GM12878 (cell line): ENCODE measurements around the gene ALDH1A3. TPM values are rescaled to one million over a fixed set of nuclear protein-coding genes. Genes with fewer than 3 reads are reported as not detected.

Experiments used
- ATAC-seq: fragments of 200-7000 bp; cut with Tn5 transposase; 3 replicates; pipeline ENCODE4 v1.9.1; 2020; ENCODE audit warnings: mild to moderate bottlenecking, moderate library complexity
- BruUV-seq: library from RNA; stranded (reverse); fragments of 400-500 nt; replicated peaks from 2 replicates; lab custom pipeline; 2021; lab: Mats Ljungman, UMichigan
- CTCF ChIA-PET: fragments of 300-600 bp; sonication (Branson Sonifier 250); formaldehyde crosslinking; extraction: SDS; loops from one replicate; lab custom pipeline; 2021; ENCODE audit warnings: inconsistent platforms; lab: Yijun Ruan, JAX
- POLR2A ChIA-PET: fragments of 350-600 bp; formaldehyde crosslinking; extraction: SDS; loops from one replicate; lab custom pipeline; 2021; ENCODE audit warnings: inconsistent platforms; lab: Charles Lee
- RAD21 ChIA-PET: fragments of 300-600 bp; sonication (Branson Sonifier 250); formaldehyde crosslinking; loops from one replicate; lab custom pipeline; 2023; ENCODE audit warnings: antibody characterized with exemption; ENCODE audit not compliant: unreplicated experiment; lab: Charles Lee
- SMC1A ChIA-PET: fragments of 300-600 bp; sonication (Branson Sonifier 250); formaldehyde crosslinking; loops from one replicate; lab custom pipeline; 2023; ENCODE audit not compliant: unreplicated experiment, uncharacterized antibody; lab: Charles Lee
- DNase-seq: peaks from one replicate; pipeline ENCODE4 v3.0.0-alpha.2; 2011; ENCODE audit warnings: low read depth, low spot score
- FAIRE-seq: peaks from 3 replicates; lab custom pipeline; 2011; peaks lifted over from hg19 to GRCh38; lab: Jason Lieb, UNC
- H2AFZ ChIP-seq: 2 replicates; pipeline ENCODE4 v1.6.0; 2011; ENCODE audit warnings: low read depth, low read length, control low read depth; ENCODE audit not compliant: control insufficient read depth
- H3K27ac ChIP-seq: 2 replicates; pipeline ENCODE4 v1.5.1; 2011; ENCODE audit warnings: control low read depth; ENCODE audit not compliant: control insufficient read depth, insufficient read depth
- H3K27me3 ChIP-seq, 2 experiments: replicated peaks in 1 of 2; 2 replicates each; pipeline versions ENCODE4 v1.6.0 to v1.6.1; 2011; ENCODE audit warnings: low read length in 1 of 2; ENCODE audit not compliant: control insufficient read depth in 2 of 2, insufficient read depth in 2 of 2
- H3K36me3 ChIP-seq, 2 experiments: 2 replicates each; pipeline ENCODE4 v1.5.1; 2011; ENCODE audit warnings: low read length in 1 of 2; ENCODE audit not compliant: control insufficient read depth in 2 of 2, insufficient read depth in 2 of 2
- H3K4me1 ChIP-seq: 2 replicates; pipeline ENCODE4 v1.6.1; 2011; ENCODE audit warnings: mild to moderate bottlenecking, low read length, moderate library complexity, mixed read lengths; ENCODE audit not compliant: control insufficient read depth, insufficient read depth
- H3K4me2 ChIP-seq: 2 replicates; pipeline ENCODE4 v1.6.0; 2011; ENCODE audit warnings: control low read depth; ENCODE audit not compliant: control insufficient read depth, insufficient read depth
- H3K4me3 ChIP-seq: fragments of 200-600 bp; sonication (generic); 2 replicates; pipeline ENCODE4 v1.5.1; 2016
- H3K79me2 ChIP-seq: 2 replicates; pipeline ENCODE4 v1.6.0; 2011; ENCODE audit warnings: low read length; ENCODE audit not compliant: control insufficient read depth, insufficient read depth
- H3K9ac ChIP-seq: 2 replicates; pipeline ENCODE4 v1.8.0; 2011; ENCODE audit warnings: low read length, control low read depth, mixed read lengths; ENCODE audit not compliant: control insufficient read depth, insufficient read depth
- H3K9me3 ChIP-seq: replicated peaks from 3 replicates; pipeline ENCODE4 v1.5.1; 2011; ENCODE audit warnings: mild to moderate bottlenecking, low read length; ENCODE audit not compliant: control insufficient read depth, insufficient read depth
- H4K20me1 ChIP-seq: 2 replicates; pipeline ENCODE4 v1.6.0; 2011; ENCODE audit not compliant: control insufficient read depth, insufficient read depth
- BHLHE40 ChIP-seq, 2 experiments: fragments of 450-650 bp in 1 of 2; IDR thresholded peaks; 2 replicates each; pipeline ENCODE4 v1.6.1; 2011 to 2017; ENCODE audit warnings: low read depth in 2 of 2, borderline replicate concordance in 1 of 2, improper control_type of control experiment in 1 of 2, low read length in 1 of 2, mild to moderate bottlenecking in 1 of 2
- CREM ChIP-seq: IDR thresholded peaks from 2 replicates; pipeline ENCODE4 v1.6.1; 2014; ENCODE audit warnings: antibody characterized with exemption, low read depth
- EP300 ChIP-seq, 2 experiments: fragments of 150-350 bp in 1 of 2; IDR thresholded peaks; 2 replicates each; pipeline ENCODE4 v1.6.1; 2011 to 2012; ENCODE audit warnings: low read depth in 2 of 2, low read length in 2 of 2, borderline replicate concordance in 1 of 2, improper control_type of control experiment in 1 of 2, inconsistent platforms in 1 of 2; ENCODE audit not compliant: control insufficient read depth in 1 of 2
- HCFC1 ChIP-seq: fragments of 150-350 bp; IDR thresholded peaks from 2 replicates; pipeline ENCODE4 v1.6.1; 2014; ENCODE audit warnings: low read length
- MEF2B ChIP-seq: fragments of 450-650 bp; IDR thresholded peaks from 2 replicates; pipeline ENCODE4 v1.6.1; 2018; ENCODE audit warnings: mild to moderate bottlenecking, moderate library complexity; ENCODE audit not compliant: partially characterized antibody, poor library complexity, severe bottlenecking
- MTA3 ChIP-seq: IDR thresholded peaks from 2 replicates; pipeline ENCODE4 v1.6.1; 2012; ENCODE audit warnings: low read length, inconsistent platforms, borderline replicate concordance
- MYB ChIP-seq: fragments of 150-350 bp; IDR thresholded peaks from 2 replicates; pipeline ENCODE4 v1.6.1; 2014; ENCODE audit warnings: mild to moderate bottlenecking, low read depth, low read length, borderline replicate concordance
- RAD51 ChIP-seq: fragments of 450-650 bp; IDR thresholded peaks from 2 replicates; pipeline ENCODE4 v1.6.1; 2016; ENCODE audit warnings: moderate library complexity, mild to moderate bottlenecking, inconsistent platforms
- WRNIP1 ChIP-seq: IDR thresholded peaks from 2 replicates; pipeline ENCODE4 v1.6.1; 2011; ENCODE audit warnings: low read depth, low read length, improper control_type of control experiment, borderline replicate concordance
- ZNF217 ChIP-seq: fragments of 450-650 bp; IDR thresholded peaks from 2 replicates; pipeline ENCODE4 v1.6.1; 2017; ENCODE audit warnings: antibody characterized with exemption, mild to moderate bottlenecking
- WGBS: methylation state at CpG from one replicate; pipeline ENCODE4 v1.1.6; 2016; ENCODE audit warnings: low lambda C conversion rate; ENCODE audit not compliant: insufficient replicate concordance, insufficient coverage; ENCODE audit errors: missing lambda C conversion rate; 5-methylcytosine and 5-hydroxymethylcytosine counted together
- in situ Hi-C: fragments of 300-500 bp; cut with MboI; formaldehyde crosslinking; loops from 9 replicates; pipeline ENCODE4 v1.14.3; 2018; ENCODE audit warnings: mixed read lengths
- intact Hi-C: fragments of 100-400 bp; cut with micrococcal nuclease; formaldehyde crosslinking; loops from one replicate; pipeline ENCODE4 v1.14.2; 2022; ENCODE audit not compliant: unreplicated experiment
- polyA plus RNA-seq, 11 experiments: library from polyadenylated mRNA; depleted of rRNA in 4 of 11; unstranded in 6 of 11; stranded (reverse) in 5 of 11; fragments of >200 nt; fragmentation: Nextera tagmentation in 4 of 11; fragmentation: Illumina TruSeq in 1 of 11; extraction: Ambion mirVana in 4 of 11; extraction: Trizol in 1 of 11; gene quantifications; 1 replicate in 1 of 11; 2 replicates in 10 of 11; pipeline versions ENCODE4 v1.2.1 to v1.2.3, GENCODE V29; 2011 to 2016; ENCODE audit warnings: inconsistent platforms in 2 of 11, missing spikeins in 2 of 11, low read depth in 1 of 11
- total RNA-seq, 4 experiments: library from RNA; depleted of rRNA in 3 of 4; stranded (reverse); fragments of >200 nt in 3 of 4; fragmentation: Illumina TruSeq in 1 of 4; extraction: Trizol in 1 of 4; gene quantifications; 2 replicates each; pipeline versions ENCODE4 v1.2.1 to v1.2.3, GENCODE V29; 2013 to 2021
- TF ChIP-seq, protein P1 (sequence below): fragments of 450-650 bp; IDR thresholded peaks from 2 replicates; pipeline ENCODE4 v1.6.1; 2018; ENCODE audit warnings: borderline replicate concordance, mild to moderate bottlenecking; ENCODE audit not compliant: partially characterized antibody
- TF ChIP-seq, protein P2 (sequence below): fragments of 450-650 bp; IDR thresholded peaks from 2 replicates; pipeline ENCODE4 v1.6.1; 2017; ENCODE audit warnings: low read depth, mild to moderate bottlenecking, moderate library complexity
- TF ChIP-seq, protein P3 (sequence below), 3 experiments: IDR thresholded peaks in 2 of 3; conservative IDR thresholded peaks in 1 of 3; 2 replicates each; pipeline ENCODE4 v1.5.1; 2011; ENCODE audit warnings: low read depth in 3 of 3, low read length in 3 of 3, mild to moderate bottlenecking in 3 of 3, control low read depth in 2 of 3, moderate library complexity in 2 of 3, inconsistent platforms in 1 of 3, mixed read lengths in 1 of 3; ENCODE audit not compliant: control insufficient read depth in 2 of 3, insufficient read depth in 1 of 3; ENCODE audit errors: extremely low read depth in 1 of 3
- TF ChIP-seq, protein P4 (sequence below): IDR thresholded peaks from 2 replicates; pipeline ENCODE4 v1.6.1; 2012; ENCODE audit warnings: low read length, inconsistent platforms

ALDH1A3 gene
- total and polyA plus RNA-seq, 10 of the 15 experiments (the other 5 are each of a cell fraction or from before 2014, with no cell fraction given) = 0.06 to 0.69 (median 0.18) TPM

DNA sequence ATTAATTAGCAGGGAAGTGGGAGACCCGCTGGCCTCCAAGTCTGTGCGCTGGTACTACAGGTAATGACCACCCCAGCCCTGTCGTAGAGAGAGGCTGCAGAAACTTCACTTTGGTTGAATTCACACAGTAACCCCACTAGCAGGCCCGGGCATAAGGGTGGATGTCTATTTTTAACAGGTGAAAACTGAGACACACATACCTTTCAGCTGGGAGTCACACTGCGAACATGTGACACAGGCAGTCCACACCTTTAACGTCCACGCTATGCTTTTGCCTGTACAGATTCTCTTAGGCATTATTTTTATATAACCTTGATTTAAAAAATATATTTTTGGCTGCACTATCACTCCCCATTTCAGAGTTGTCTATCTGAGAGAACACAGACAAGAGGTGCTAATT, 43.4 kb downstream of the ALDH1A3 start:
- ChIA-PET SMC1A (interaction anchor here (0.6 to 11.6 kb wide), 5 partner anchors 20 to 803 kb away, joined by 3 to 316 read pairs (median 4); no protein-coding TSS in a partner anchor), CTCF (interaction anchor here (8.2 to 11.5 kb wide), 2 partner anchors 20 to 82 kb away, joined by 129 to 567 read pairs; no protein-coding TSS in a partner anchor), POLR2A (interaction anchor here (1.8 to 7.9 kb wide), 3 partner anchors 11 to 35 kb away, joined by 6 to 97 read pairs (median 17); no protein-coding TSS in a partner anchor), RAD21 (interaction anchor here (0.9 to 11.1 kb wide), 6 partner anchors 11 to 329 kb away, joined by 3 to 287 read pairs (median 17); partner anchors contain the start of gene CHSY1)
- H3K4me2 ChIP-seq = peak overlapping the region; percentile 100
- H3K9me3 ChIP-seq = no peaks in the 10 kb centered on the region
- H4K20me1 ChIP-seq = no peaks in the 10 kb centered on the region
- in situ Hi-C loops = loop anchor here (5.0 kb wide), 1 partner anchor 339 kb away; no protein-coding TSS in a partner anchor
- BruUV-seq = no TSS peak
- DNase-seq = no peak
- H2AFZ ChIP-seq = no peak overlapping the region; the same call in 1 of the 2 replicates
- no peaks in the 10 kb centered on the region for H3K27me3 ChIP-seq
- H3K4me1 ChIP-seq = peaks cover 40% of the 10 kb centered on the region
- WGBS = 28% methylated on average over 7 of the region's 7 CpGs
- H3K4me3 ChIP-seq = peak overlapping the region; percentile 84
- peak overlapping the region; percentile 65 for H3K9ac ChIP-seq
- intact Hi-C loops = no loop called here
- peaks cover 78% of the 10 kb centered on the region for H3K79me2 ChIP-seq
- peaks cover 9 to 11% of the 10 kb centered on the region in 2 experiments; a peak in 3 of 4 replicates for H3K36me3 ChIP-seq
- peak overlapping the region; percentile 83 for H3K27ac ChIP-seq
- no peak for FAIRE-seq
- ATAC-seq = no peak
- TF ChIP-seq, protein P1, sequence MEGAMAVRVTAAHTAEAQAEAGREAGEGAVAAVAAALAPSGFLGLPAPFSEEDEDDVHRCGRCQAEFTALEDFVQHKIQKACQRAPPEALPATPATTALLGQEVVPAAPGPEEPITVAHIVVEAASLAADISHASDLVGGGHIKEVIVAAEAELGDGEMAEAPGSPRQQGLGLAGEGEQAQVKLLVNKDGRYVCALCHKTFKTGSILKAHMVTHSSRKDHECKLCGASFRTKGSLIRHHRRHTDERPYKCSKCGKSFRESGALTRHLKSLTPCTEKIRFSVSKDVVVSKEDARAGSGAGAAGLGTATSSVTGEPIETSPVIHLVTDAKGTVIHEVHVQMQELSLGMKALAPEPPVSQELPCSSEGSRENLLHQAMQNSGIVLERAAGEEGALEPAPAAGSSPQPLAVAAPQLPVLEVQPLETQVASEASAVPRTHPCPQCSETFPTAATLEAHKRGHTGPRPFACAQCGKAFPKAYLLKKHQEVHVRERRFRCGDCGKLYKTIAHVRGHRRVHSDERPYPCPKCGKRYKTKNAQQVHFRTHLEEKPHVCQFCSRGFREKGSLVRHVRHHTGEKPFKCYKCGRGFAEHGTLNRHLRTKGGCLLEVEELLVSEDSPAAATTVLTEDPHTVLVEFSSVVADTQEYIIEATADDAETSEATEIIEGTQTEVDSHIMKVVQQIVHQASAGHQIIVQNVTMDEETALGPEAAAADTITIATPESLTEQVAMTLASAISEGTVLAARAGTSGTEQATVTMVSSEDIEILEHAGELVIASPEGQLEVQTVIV = no peak
- TF ChIP-seq, protein P2, sequence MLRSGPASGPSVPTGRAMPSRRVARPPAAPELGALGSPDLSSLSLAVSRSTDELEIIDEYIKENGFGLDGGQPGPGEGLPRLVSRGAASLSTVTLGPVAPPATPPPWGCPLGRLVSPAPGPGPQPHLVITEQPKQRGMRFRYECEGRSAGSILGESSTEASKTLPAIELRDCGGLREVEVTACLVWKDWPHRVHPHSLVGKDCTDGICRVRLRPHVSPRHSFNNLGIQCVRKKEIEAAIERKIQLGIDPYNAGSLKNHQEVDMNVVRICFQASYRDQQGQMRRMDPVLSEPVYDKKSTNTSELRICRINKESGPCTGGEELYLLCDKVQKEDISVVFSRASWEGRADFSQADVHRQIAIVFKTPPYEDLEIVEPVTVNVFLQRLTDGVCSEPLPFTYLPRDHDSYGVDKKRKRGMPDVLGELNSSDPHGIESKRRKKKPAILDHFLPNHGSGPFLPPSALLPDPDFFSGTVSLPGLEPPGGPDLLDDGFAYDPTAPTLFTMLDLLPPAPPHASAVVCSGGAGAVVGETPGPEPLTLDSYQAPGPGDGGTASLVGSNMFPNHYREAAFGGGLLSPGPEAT = no peak
- no peak for TF ChIP-seq CREM
- no peak for TF ChIP-seq MYB
- TF ChIP-seq MEF2B = peak; percentile 33
- 0 out of 2 replicates have a peak, but pooled peaks have one; percentile 15 for TF ChIP-seq ZNF217
- TF ChIP-seq, protein P3, sequence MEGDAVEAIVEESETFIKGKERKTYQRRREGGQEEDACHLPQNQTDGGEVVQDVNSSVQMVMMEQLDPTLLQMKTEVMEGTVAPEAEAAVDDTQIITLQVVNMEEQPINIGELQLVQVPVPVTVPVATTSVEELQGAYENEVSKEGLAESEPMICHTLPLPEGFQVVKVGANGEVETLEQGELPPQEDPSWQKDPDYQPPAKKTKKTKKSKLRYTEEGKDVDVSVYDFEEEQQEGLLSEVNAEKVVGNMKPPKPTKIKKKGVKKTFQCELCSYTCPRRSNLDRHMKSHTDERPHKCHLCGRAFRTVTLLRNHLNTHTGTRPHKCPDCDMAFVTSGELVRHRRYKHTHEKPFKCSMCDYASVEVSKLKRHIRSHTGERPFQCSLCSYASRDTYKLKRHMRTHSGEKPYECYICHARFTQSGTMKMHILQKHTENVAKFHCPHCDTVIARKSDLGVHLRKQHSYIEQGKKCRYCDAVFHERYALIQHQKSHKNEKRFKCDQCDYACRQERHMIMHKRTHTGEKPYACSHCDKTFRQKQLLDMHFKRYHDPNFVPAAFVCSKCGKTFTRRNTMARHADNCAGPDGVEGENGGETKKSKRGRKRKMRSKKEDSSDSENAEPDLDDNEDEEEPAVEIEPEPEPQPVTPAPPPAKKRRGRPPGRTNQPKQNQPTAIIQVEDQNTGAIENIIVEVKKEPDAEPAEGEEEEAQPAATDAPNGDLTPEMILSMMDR (IDR thresholded peaks at IDR 0.05 in 2 of 3, conservative IDR thresholded peaks at IDR 0.05 in 1 of 3; ENCODE audit: control insufficient read depth in 2 of 3, extremely low read depth in 1 of 3, insufficient read depth in 1 of 3, low read depth in 3 of 3, low read length in 3 of 3) = no peak
- no peak for TF ChIP-seq WRNIP1
- TF ChIP-seq BHLHE40 (IDR thresholded peaks at IDR 0.05; ENCODE audit: borderline replicate concordance in 1 of 2, low read depth in 2 of 2, low read length in 1 of 2) = peak in 1 of 2 experiments; percentile 16; a peak in 1 of 4 replicates
- TF ChIP-seq HCFC1 = no peak
- TF ChIP-seq, protein P4, sequence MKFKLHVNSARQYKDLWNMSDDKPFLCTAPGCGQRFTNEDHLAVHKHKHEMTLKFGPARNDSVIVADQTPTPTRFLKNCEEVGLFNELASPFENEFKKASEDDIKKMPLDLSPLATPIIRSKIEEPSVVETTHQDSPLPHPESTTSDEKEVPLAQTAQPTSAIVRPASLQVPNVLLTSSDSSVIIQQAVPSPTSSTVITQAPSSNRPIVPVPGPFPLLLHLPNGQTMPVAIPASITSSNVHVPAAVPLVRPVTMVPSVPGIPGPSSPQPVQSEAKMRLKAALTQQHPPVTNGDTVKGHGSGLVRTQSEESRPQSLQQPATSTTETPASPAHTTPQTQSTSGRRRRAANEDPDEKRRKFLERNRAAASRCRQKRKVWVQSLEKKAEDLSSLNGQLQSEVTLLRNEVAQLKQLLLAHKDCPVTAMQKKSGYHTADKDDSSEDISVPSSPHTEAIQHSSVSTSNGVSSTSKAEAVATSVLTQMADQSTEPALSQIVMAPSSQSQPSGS = no peak
- TF ChIP-seq EP300 (IDR thresholded peaks at IDR 0.05; ENCODE audit: borderline replicate concordance in 1 of 2, control insufficient read depth in 1 of 2, low read depth in 2 of 2, low read length in 2 of 2) = 0 out of 4 replicates have a peak, but pooled peaks of 1 of the 2 experiments have one; percentile 8
- no peak for TF ChIP-seq MTA3
- peak; percentile 66 for TF ChIP-seq RAD51
